ENCODE results near the gene CTU2. TPM values are rescaled to one million over a fixed set of nuclear protein-coding genes. Genes with fewer than 3 reads are reported as not detected.

The CTU2 gene
- total and polyA plus RNA-seq, 10 donors = 7.2 to 28.2 (median 15.5) TPM

DNA sequence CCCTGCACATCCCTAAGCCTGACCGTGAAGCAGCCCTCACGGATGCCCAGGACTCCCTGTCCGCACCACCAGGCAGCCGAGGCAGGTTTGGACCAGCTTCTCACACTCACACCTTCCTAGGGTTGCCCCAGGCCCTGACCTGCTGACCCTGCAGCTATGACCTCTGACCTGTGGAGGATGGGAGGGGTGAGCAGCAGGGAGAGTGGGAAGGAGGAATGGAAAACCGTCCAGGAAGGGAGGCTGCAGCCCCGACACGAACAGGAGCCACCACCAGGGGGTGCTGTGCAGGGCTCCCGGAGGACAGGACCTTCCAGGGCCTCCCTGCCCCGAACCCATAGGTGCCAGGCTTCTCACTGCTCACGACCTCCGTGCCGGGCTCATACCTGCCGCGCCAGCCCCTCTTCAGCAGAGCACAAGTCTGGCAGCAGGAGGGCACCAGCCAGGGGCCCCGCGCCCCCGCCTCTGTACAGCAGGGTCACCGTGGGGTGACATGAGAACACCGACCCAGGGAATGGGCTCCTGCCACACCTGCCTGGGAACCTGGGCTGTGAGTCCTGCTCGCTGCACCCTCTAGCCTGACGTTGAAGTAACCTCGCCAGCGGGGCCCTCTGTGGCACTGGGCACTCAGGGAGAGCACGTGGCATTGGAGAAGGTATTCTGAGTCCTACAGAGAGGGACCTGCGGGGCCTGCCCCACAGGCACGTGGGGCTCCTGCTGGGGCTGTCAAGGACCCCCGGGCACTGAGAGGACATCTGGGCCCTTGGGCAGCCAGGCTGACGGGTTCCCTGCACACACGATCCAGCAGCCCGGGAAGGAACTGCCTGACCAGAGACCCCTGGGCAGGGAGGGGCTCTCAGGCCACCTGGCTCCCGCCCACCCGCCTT lies 37.6 kb downstream of the CTU2 start:
- peak; percentile 94 for DNase-seq
- H3K9me3 ChIP-seq = no peaks in the 10 kb centered on the region
- TF ChIP-seq CTCF (IDR thresholded peaks at IDR 0.05 in 8 of 11, conservative IDR thresholded peaks at IDR 0.05 in 3 of 11) (peak; percentile 71 to 95 (median 89)), POLR2AphosphoS5 (IDR thresholded peaks at IDR 0.05) (peak; percentile 24 to 57 (median 51)), POLR2A (IDR thresholded peaks at IDR 0.05) (no peak)
- H3K27me3 ChIP-seq (replicated peaks in 1 of 7) = no peaks in the 10 kb centered on the region
- H3K27ac ChIP-seq = peak overlapping the region in 5 of 8 donors; percentile 33 to 84 (median 68)
- H3K4me1 ChIP-seq = peaks cover 39 to 84% (median 64%) of the 10 kb centered on the region in 6 donors
- WGBS, 5 donors = 61 to 64% (median 62%) methylated on average over 30 to 32 of the region's 32 CpGs
- H3K36me3 ChIP-seq = peaks cover 0 to 60% (median 23%) of the 10 kb centered on the region in 6 donors
- intact Hi-C loops (cut with DNase I; ENCODE audit: low total_unique reads) = no loop called here
- H3K4me3 ChIP-seq = peak overlapping the region in 1 of 8 donors; percentile 5

- Histone ChIP-seq H3K27me3 (replicated peaks in 1 of 7) (no peaks in the 10 kb centered on the region), H3K27ac (peak overlapping the region in 6 of 8 donors; percentile 47 to 84 (median 70)), H3K4me1 (peaks cover 39 to 76% (median 60%) of the 10 kb centered on the region in 6 donors), H3K9me3 (no peaks in the 10 kb centered on the region), H3K36me3 (peaks cover 0 to 59% (median 20%) of the 10 kb centered on the region in 6 donors), H3K4me3 (peak overlapping the region in 1 of 8 donors; percentile 5)
- peak; percentile 83 for DNase-seq
- intact Hi-C loops (cut with DNase I; ENCODE audit: low total_unique reads) = no loop called here
- WGBS, 5 donors = 68 to 75% (median 71%) methylated on average over 34 to 39 of the region's 39 CpGs
- TF ChIP-seq CTCF (IDR thresholded peaks at IDR 0.05 in 8 of 11, conservative IDR thresholded peaks at IDR 0.05 in 3 of 11) (no peak), POLR2AphosphoS5 (IDR thresholded peaks at IDR 0.05) (peak in 1 of 3 donors; percentile 57)
These were observed 38.5 kb downstream of the CTU2 start for GRCh38 chr16:88744577-88745521.

DNA sequence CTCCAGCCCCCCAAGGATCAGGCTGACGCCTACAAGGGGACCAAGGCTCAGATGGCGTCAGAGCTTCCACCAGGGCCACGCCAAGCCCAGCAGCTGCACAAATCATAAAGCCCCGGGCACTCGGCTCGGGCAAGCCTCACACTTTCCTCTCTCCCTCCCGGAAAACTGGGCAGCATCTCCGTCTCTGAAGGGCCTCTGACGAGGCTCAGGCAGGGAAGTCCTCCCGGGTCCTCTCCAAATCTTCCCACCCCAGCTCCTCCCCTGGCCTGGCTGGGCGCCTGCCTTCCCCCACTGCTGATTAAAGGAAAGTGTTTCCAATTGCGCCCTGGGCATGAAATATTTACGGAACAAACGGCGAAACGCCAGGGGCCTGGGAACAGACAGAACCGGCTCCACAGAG lies 40.2 kb downstream of the CTU2 start:
- WGBS, 5 donors = 50 to 71% (median 55%) methylated on average over 17 of the region's 17 CpGs
- Histone ChIP-seq H3K27me3 (replicated peaks in 1 of 7) (no peaks in the 10 kb centered on the region), H3K4me3 (no peak overlapping the region), H3K4me1 (peaks cover 39 to 78% (median 59%) of the 10 kb centered on the region in 6 donors), H3K27ac (peak overlapping the region in 7 of 8 donors; percentile 42 to 84 (median 68)), H3K9me3 (no peaks in the 10 kb centered on the region), H3K36me3 (peaks cover 0 to 59% (median 5%) of the 10 kb centered on the region in 6 donors)
- DNase-seq = no peak
- TF ChIP-seq CTCF (IDR thresholded peaks at IDR 0.05 in 8 of 11, conservative IDR thresholded peaks at IDR 0.05 in 3 of 11) (no peak), POLR2AphosphoS5 (IDR thresholded peaks at IDR 0.05) (no peak), POLR2A (IDR thresholded peaks at IDR 0.05) (no peak)
- intact Hi-C loops (cut with DNase I; ENCODE audit: low total_unique reads) = no loop called here

Measured in spleen (tissue), 11 donors.